ENCODE data around the gene CLIC3. TPM values are rescaled to one million over a fixed set of nuclear protein-coding genes. Genes with fewer than 3 reads are reported as not detected.

CLIC3 gene
- total RNA-seq, 1 donor from 2014 or later = 38.6 TPM

- Mint-ChIP-seq H3K36me3 (no peaks in the 10 kb centered on the region), H3K4me3 (no peak overlapping the region), H3K4me1 (ENCODE audit: unreplicated experiment) (no peaks in the 10 kb centered on the region), H3K27me3 (no peaks in the 10 kb centered on the region), H3K27ac (no peak overlapping the region), H3K9me3 (no peaks in the 10 kb centered on the region)
- DNase-seq (ENCODE audit: extremely low spot score, unreplicated experiment) = no peak
- TF ChIP-seq, protein P1, sequence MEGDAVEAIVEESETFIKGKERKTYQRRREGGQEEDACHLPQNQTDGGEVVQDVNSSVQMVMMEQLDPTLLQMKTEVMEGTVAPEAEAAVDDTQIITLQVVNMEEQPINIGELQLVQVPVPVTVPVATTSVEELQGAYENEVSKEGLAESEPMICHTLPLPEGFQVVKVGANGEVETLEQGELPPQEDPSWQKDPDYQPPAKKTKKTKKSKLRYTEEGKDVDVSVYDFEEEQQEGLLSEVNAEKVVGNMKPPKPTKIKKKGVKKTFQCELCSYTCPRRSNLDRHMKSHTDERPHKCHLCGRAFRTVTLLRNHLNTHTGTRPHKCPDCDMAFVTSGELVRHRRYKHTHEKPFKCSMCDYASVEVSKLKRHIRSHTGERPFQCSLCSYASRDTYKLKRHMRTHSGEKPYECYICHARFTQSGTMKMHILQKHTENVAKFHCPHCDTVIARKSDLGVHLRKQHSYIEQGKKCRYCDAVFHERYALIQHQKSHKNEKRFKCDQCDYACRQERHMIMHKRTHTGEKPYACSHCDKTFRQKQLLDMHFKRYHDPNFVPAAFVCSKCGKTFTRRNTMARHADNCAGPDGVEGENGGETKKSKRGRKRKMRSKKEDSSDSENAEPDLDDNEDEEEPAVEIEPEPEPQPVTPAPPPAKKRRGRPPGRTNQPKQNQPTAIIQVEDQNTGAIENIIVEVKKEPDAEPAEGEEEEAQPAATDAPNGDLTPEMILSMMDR (conservative IDR thresholded peaks at IDR 0.05) = no peak
Measured at GRCh38 chr9:136958898-136959850, 37.2 kb downstream of the CLIC3 start.

DNA sequence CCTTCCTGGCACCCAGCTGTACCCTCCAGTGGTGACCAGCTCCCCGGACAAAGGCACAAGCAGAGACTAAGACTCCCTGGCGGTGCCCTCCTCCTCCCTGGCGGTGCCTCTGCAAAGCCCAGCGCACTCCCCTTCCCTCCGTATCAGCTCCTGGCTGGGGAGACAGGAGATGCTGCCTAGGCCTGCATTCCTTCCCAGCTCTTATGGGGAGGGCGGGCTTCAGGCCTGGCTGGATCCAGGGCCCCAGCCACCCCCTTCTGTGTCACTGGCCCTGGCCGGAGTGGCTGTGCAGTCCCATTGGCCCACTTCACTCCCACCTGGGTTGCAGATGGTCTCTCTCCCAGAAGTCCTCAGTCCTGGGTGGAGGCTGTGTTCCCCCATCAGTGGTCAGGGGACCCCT is 37.9 kb downstream of the CLIC3 start:
- no peaks in the 10 kb centered on the region for H3K4me1 Mint-ChIP-seq (ENCODE audit: unreplicated experiment)
- H3K9me3 Mint-ChIP-seq = no peaks in the 10 kb centered on the region
- no peak overlapping the region for H3K4me3 Mint-ChIP-seq
- DNase-seq (ENCODE audit: extremely low spot score, unreplicated experiment) = no peak
- H3K36me3 Mint-ChIP-seq = no peaks in the 10 kb centered on the region
- H3K27me3 Mint-ChIP-seq = no peaks in the 10 kb centered on the region
- TF ChIP-seq, protein P1 (conservative IDR thresholded peaks at IDR 0.05) = no peak
- H3K27ac Mint-ChIP-seq = no peak overlapping the region

- H3K27ac Mint-ChIP-seq = no peak overlapping the region
- H3K4me3 Mint-ChIP-seq = no peak overlapping the region
- H3K27me3 Mint-ChIP-seq = no peaks in the 10 kb centered on the region
- no peak for DNase-seq (ENCODE audit: extremely low spot score, unreplicated experiment)
- TF ChIP-seq, protein P1 (conservative IDR thresholded peaks at IDR 0.05) = no peak
- H3K4me1 Mint-ChIP-seq (ENCODE audit: unreplicated experiment) = no peaks in the 10 kb centered on the region
- no peaks in the 10 kb centered on the region for H3K9me3 Mint-ChIP-seq
- no peaks in the 10 kb centered on the region for H3K36me3 Mint-ChIP-seq
Measured at GRCh38 chr9:136957901-136958300, 38.5 kb downstream of the CLIC3 start.

- no peaks in the 10 kb centered on the region for H3K4me1 Mint-ChIP-seq (ENCODE audit: unreplicated experiment)
- no peak for DNase-seq (ENCODE audit: extremely low spot score, unreplicated experiment)
- TF ChIP-seq, protein P1 (conservative IDR thresholded peaks at IDR 0.05) = no peak
Measured at GRCh38 chr9:136957461-136957860, 38.9 kb downstream of the CLIC3 start.

DNA sequence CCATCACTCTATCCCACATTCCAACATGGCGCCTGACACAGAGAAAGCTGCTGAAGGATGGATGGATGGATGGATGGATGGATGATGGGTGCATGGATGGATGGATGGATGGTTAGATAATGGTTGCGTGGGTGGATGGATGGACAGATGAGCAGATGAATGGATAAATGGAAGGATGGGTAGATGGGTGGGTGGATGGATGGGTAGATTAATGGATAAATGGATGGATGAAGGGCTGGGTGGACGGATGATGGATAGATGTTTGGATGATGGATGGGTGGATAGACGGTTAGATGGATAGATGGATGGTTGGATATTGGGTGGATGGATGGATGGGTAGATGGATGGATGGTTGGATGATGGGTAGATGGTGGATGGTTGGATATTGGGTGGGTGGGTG is 39.8 kb downstream of the CLIC3 start:
- TF ChIP-seq, protein P1 (conservative IDR thresholded peaks at IDR 0.05) = no peak
- no peak for DNase-seq (ENCODE audit: extremely low spot score, unreplicated experiment)
- no peak overlapping the region for H3K27ac Mint-ChIP-seq
- H3K27me3 Mint-ChIP-seq = no peaks in the 10 kb centered on the region
- H3K4me3 Mint-ChIP-seq = no peak overlapping the region
- no peaks in the 10 kb centered on the region for H3K4me1 Mint-ChIP-seq (ENCODE audit: unreplicated experiment)
- H3K36me3 Mint-ChIP-seq = no peaks in the 10 kb centered on the region
- no peaks in the 10 kb centered on the region for H3K9me3 Mint-ChIP-seq

More at GRCh38 chr9:136957461-136957860, 38.9 kb downstream of the CLIC3 start:
- Mint-ChIP-seq H3K36me3 (no peaks in the 10 kb centered on the region), H3K4me3 (no peak overlapping the region), H3K27me3 (no peaks in the 10 kb centered on the region), H3K9me3 (no peaks in the 10 kb centered on the region), H3K27ac (no peak overlapping the region)

All from type B pancreatic cell (in vitro differentiated cells).